DOHH2 (cell line): ENCODE data around the gene SCN2B.
"Not testable (repeated sequence)": the region's sequence is repeated elsewhere in the genome, so short reads cannot be mapped to it uniquely, and the experiment has no call there.

Experiments used
- CTCF ChIP-seq: fragments of 200-600 bp; sonication (generic); IDR thresholded peaks from one replicate; pipeline ENCODE4 v1.5.1; 2014; ENCODE audit warnings: antibody characterized with exemption, mild to moderate bottlenecking, low read depth, low read length; ENCODE audit not compliant: poor library complexity, severe bottlenecking
- EZH2phosphoT487 ChIP-seq: fragments of 200-600 bp; sonication (generic); IDR thresholded peaks from 2 replicates; pipeline ENCODE4 v1.6.1; 2017; ENCODE audit warnings: borderline replicate concordance, mild to moderate bottlenecking, antibody characterized with exemption, low read length, moderate library complexity, mixed read lengths

- TF ChIP-seq CTCF, EZH2phosphoT487: not testable (repeated sequence)
Measured at GRCh38 chr11:118183691-118184090, 7.3 kb upstream of the SCN2B start.
